UCSD-AML1 (cell line): Measurements from ENCODE around the gene IL16.

Source experiments
- DNase-seq: peaks from one replicate; lab custom pipeline; 2025; ENCODE audit not compliant: unreplicated experiment; lab: John Stamatoyannopoulos, UW

The IL16 gene

DNA sequence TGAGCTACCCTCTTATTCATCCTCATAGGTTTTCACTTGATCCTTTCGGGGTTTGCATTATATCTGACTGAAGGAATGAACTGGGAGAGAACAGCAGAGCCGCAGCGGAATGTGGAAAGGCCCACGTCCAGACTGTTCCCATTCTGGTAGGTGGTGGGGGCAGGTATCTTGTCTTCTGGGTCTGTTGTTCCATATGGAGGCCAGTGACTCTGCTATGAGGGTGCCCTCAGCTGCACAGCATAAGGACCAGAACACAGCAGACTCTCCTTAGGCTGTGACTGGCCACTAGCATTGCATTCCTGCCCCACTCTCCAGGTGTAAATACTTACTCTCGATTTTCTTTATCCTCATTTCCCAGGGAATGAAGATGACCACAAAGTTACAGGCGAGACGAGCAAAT is 165.2 kb downstream of the IL16 start:
- no peak for DNase-seq

DNA sequence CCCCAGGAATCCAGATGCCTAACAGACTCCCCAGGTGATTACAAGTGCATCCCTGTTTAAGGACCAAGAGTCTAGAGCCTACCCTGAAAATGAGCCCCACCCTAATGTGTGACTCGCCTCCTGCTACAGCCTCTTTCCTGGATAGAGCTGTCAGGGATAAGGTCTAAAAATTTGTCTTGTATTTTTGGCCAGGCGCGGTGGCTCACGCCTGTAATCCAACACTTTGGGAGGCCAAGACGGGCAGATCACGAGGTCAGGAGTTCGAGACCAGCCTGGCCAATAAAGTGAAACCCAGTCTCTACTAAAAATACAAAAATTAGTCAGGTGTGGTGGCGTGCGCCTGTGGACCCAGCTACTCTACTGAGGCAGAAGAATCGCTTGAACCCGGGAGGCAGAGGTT is 166.1 kb downstream of the IL16 start:
- DNase-seq: no peak

DNA sequence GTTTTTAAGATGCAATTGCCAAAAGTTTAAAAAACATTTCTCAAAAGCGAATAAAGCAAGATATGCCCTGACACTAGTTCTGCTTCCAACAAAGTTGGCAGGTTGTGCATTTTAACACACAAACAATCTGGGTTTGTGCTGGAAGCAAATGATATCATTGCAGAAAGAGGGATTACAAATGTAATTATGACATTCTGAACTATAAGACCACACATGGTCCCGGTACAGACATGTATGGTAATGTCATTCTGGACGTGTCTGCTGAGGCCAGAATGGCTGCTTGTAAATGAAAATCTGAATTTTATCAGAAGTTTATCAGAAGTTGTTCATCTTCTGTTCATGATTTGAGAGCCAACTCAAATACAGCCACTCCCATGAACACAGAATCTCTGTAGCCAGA is 166.6 kb downstream of the IL16 start:
- no peak for DNase-seq
